ENCODE results near the gene FRMD4A.

DNA sequence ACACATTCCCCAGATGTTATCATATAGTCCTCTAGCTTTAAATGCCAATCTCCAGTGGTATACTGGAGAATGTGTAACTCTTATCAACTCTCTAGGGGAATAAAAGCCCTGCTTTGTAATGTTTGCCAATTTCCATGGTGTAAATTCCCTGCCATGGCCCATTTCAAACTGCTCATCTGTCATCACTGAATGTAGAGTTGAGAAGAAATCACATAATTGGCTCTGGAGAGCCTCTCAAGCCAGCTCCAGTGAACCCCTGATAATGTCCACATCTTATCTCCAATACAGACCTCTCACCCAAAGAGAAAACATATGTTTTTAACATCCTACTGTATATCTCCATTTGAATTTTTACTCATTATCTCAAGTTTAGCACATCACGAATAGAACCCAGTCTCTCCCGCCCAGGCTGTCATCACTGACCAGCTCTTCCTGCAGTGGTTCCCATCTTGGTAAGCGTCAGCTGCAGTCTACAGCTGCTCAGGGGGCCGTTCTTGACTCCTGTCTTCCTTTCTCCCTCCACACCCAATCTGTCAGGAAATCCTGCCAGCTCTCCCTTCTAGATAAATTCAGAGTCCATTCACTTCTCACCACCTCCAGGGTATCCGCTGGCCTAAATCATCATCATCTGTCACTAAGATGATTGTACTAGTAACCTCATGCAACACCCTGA lies 332.4 kb downstream of the FRMD4A start:
- TF ChIP-seq, protein P1, sequence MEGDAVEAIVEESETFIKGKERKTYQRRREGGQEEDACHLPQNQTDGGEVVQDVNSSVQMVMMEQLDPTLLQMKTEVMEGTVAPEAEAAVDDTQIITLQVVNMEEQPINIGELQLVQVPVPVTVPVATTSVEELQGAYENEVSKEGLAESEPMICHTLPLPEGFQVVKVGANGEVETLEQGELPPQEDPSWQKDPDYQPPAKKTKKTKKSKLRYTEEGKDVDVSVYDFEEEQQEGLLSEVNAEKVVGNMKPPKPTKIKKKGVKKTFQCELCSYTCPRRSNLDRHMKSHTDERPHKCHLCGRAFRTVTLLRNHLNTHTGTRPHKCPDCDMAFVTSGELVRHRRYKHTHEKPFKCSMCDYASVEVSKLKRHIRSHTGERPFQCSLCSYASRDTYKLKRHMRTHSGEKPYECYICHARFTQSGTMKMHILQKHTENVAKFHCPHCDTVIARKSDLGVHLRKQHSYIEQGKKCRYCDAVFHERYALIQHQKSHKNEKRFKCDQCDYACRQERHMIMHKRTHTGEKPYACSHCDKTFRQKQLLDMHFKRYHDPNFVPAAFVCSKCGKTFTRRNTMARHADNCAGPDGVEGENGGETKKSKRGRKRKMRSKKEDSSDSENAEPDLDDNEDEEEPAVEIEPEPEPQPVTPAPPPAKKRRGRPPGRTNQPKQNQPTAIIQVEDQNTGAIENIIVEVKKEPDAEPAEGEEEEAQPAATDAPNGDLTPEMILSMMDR (IDR thresholded peaks at IDR 0.05): no peak
- TF ChIP-seq POLR2A (IDR thresholded peaks at IDR 0.05): no peak
- TF ChIP-seq EP300 (IDR thresholded peaks at IDR 0.05): no peak
- TF ChIP-seq POLR2AphosphoS5 (IDR thresholded peaks at IDR 0.05): no peak

Data from stomach (tissue), 4 donors.